Activated CD4-positive, alpha-beta T cell treated with anti-CD3 and anti-CD28 coated beads, Interleukin-2, amount 50 U/mL, for 24 hours (primary cell): ENCODE results near the gene RAB10.
A peak's percentile ranks its signal among the peaks of the same experiment; 100 is the strongest.
"Not testable (repeated sequence)": the region's sequence is repeated elsewhere in the genome, so short reads cannot be mapped to it uniquely, and the experiment has no call there.

ENCODE experiments used
- DNase-seq, 2 donors: peaks; one replicate each; pipeline ENCODE4 v3.0.0-alpha.2; 2020; ENCODE audit warnings: low read depth in 1 of 2, low spot score in 1 of 2

Gene RAB10

DNA sequence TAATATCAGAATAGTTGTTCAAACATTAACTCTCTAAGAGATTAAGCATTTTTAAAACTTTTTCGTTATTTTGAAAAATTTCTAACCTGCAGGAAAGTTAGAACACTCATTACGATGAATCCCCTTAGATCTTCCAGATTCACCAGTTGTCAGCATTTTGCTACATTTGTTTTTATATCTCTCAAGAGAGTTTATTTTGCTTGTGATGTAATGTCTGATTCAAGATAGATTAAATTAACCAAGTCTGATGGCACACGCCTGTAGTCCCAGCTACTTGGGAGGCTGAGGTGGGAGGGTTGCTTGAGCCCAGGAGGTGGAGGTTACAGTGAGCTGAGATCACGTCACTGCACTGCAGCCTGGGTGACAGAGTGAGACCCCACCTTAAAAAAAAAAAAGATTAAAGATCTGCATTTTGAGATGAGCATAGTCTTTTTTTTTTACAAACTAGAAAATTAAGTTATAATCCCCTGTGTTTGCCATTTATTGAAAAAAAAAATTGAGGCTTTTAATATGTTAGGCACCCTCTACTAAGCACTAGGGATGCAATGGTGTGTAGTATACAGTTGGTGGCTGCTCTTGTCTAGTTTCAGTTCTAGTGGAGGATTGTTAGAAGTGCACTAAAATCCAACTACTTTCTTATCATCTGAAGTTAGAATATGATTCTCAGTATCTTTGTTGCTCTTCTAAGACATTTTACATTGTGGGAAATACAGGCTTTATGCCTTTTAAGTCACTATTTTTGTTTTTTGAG is 20.9 kb downstream of the RAB10 start:
- no peak for DNase-seq

DNA sequence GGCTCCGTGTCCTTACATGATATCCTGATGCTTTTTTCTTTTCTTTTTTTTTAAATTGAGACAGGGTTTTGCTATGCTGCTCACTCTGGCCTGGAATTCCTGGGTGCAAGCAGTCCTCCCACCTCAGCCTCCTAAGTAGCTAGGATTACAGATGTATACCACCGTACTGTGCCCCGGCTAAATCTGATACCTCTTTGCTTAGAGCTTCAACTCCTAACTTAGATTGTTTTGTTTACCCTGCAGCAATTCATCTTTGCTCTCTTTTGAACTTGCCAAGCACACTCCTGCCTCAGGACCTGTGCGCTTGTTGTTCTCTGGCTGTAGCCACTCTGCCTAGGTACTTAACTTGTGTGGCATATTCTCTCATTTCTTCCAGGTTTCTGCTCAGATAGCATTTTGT is 24.5 kb downstream of the RAB10 start:
- DNase-seq = no peak

DNA sequence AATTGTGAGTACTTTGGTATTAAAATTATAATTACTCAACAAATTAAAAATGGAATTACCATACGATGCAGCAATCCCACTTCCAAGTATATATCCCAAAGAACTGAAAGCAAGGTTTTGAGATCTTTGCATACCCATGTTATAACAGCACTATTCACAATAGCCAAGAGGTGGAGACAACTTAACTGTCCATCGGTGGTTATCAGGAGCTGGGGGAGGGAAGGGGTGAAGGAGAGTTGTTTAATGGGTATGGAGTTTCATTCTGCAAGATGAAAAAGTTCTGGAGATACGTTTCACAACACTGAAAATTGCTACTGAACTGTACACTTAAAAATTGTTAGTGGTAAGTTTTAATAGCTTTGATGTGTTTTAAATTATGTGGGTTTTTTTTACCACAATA is 25.7 kb downstream of the RAB10 start:
- DNase-seq = no peak

DNA sequence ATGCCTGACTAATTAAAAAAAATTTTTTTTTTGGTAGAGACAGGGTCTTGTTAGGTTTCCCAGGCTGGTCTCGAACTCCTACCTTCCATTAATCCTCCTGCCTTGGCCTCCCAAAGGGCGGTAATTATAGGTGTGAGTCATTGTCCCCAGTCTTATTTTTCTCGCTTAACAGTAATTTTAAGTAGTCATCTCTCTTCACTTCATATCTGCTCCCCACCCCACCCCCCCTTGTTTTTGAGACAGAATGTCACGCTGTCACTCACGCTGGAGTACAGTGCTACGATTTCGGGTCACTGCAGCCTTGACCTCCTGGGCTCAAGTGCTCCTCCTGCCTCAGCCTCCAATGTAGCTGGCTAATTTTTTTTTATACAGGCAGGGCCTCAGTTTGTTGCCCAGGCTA is 27.7 kb downstream of the RAB10 start:
- DNase-seq = no peak

DNA sequence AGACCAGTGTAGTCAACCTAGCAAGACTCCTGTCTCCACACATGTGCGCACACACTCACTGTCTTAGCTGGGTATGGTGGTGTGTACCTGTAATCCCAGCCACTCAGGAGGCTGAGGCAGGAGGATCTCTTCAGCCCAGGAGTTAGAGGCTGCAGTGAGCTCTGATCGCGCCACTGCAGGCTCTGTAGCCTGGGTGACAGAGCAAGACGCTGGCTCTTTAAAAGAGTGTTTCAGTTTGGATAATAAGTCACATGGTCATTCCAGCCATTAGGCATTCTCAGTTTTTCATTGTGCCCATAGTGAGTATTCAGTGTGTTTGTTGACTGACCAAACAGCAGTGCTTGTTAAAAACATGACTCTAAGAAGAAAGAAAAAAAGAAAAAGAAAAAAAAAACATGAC is 31.0 kb downstream of the RAB10 start:
- no peak for DNase-seq

DNA sequence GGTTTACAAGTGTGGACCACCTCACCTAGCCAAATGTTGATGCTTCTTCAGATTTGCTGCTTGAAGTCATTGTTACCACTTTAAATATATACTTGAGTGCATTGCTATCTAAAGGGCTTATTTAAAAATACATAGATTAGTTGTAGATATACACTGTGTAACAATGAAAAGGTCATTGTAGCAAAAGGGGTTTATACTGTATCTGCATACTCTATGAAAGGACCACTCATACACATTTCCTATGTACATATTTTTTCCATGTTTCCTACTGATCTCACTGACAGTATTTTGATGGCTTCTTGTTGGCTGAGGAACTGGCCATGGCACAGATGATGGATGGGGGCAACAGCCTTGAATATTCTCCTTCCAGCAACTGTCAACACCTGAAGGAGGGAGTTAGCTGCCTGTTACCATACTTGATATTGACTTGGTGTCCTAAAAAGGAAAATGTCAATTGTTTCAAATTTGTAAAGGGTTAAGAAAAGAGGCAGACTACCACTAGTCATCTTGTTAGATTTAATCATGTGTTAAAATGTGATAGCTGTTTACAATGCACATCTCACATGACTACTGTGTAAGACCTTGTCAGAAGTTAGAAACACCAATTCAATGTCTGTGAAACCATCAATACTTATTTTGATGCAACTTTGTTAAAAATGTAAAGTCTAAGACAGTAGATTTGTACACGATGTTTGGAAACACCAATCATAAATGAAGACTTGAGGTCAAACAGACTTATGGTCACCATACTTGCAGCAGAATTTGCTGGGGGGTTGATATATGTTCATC is 33.5 kb downstream of the RAB10 start:
- DNase-seq = no peak

DNA sequence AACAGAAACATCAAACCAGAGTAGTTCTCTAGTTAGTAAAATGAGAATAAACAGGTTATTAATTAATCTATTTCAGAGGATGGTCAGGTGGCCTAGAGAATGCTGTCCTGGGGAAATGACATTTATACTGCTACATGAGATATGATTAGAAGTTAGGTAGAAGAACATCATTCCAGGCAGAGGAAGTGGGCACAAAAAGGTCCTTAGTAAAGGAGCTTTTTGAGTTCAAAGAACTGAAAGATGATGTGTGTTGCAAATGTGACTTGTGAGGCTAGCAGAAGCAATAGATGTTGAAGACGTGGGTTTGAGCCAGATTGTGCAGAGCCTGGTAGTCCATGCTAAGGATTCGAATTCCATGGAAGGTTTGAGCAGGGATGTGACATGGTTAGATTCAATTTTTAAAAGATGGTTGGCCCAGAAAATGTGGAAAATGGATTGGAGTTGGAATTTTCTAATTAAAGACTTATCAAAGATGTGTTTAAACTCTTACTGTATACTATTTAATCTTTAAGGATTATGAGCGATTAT is 34.2 kb downstream of the RAB10 start:
- DNase-seq = no peak

DNA sequence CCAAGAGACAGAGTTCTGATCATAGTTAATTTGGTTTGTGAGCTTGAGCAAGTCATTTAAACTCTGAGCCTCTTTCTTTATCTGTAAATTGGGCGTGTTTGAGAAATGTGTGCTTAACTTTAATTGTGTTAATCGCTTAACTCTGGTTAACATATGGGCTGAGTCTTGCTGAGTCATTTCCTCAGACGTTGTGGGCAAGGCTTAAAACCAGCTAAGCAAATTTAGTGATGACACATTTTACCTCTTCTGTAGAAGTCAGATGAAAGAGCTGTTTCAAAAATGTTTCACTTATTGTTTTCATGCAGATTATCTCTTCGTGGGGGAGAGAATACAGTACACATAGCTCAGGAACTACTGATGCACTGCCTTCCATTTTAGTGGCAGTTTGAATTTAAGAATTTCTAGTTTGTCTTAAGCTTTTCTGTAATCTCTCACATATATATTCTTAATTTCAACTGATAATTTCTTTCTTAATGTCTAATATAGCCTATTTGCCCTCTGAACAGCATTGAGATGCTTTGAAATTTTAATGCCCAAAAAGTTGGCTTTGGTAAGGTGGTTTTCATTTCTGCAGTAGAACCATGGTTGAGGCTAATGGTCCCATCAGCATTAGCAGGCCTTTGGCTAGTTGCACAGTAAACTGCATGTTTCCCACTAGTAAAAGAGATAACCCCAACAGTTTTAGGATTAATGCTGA is 34.9 kb downstream of the RAB10 start:
- DNase-seq = peak in 1 of 2 donors; percentile 55

DNA sequence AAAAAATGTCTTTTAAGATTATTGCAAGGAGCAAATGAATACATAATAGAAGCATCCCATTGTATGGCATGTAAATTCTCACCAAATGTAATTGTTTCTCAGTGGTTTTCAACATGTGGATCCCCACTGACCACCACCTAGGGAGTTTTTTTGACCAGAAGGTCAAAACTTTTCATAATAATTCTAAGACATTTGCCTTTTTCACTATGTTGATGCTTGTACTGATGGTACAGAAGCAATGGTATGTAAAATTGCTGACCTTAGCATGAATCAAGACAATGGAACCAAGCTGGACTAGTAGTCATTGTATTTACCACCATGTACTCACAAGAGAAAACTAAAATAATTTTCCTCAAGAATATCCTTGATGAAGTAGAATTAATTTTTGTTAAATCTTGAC is 36.8 kb downstream of the RAB10 start:
- no peak for DNase-seq

DNA sequence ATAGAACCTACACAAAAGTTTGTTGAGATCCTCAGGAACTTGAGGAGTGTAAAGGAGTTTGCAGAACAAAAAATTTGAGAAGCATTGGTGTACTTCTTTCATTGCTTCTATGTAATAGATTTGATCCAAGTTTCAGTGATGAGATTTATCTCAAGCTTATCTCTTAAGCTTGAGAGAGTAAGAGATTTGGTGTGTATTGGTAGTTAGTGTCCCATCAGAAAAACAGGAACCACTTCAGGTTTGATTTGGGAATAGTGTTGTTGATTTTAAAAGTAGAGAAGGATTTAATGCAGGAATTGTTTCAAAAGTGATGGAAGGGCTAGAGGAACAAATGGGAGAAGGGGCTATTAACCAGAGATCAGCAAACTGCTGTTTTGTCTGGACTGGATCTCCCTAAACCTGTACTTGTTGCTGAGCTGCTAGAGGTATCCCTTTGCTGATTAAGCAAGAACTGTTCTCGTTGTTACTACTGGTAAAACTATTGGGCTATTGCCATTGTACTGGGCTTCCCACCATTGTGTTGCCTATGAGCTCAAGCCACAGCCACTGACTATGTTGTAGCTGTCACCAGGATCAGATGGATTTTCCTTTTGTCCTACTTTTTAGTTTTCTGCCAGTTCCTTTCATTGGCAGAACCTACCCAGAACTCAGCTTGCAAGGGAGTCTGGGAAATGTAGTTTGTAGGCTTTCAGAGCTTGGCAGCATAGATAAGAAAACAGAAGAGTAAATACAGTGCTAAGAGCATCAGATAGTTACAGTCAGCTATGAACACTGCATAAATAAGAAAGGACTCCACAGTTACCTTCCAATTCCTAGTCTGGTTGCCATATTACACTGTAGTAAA is 39.3 kb downstream of the RAB10 start:
- DNase-seq = no peak

DNA sequence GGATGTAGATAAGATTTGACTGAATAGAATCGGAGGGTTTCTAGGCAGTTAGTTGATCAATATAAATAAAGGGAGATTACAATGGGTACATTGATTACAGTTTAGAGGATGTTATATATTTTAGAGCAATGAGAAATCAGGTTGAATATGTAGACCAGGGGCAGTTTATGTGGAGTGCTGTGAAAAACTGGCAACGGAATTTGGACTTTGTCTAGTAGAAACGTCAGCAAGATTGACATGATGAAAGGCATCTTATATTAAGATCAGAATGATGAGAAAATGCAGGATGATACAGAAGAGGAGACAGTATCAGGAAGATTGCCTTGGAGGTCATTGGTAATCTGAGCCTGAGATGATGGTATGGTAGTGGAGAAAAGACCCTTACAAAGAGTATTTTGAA is 39.9 kb downstream of the RAB10 start:
- DNase-seq = no peak

DNA sequence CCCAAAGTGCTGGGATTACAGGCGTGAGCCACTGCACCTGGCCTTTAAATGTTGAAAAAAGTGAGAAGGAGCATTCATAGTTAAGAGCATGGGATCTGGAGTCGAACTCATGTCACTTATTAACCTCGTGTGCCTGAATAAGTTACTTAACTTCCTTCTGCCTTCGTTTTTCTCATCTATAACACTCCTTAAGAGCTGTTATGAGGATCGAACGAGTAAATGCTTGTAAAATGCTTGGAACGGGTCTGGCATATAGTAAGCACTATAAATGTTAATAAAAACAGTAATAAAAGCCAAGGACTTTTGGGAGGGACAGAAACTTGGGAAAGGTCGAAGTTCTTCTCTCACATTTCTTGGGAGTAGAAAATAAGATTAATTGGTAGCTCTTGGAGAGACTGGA is 40.8 kb downstream of the RAB10 start:
- DNase-seq = no peak

DNA sequence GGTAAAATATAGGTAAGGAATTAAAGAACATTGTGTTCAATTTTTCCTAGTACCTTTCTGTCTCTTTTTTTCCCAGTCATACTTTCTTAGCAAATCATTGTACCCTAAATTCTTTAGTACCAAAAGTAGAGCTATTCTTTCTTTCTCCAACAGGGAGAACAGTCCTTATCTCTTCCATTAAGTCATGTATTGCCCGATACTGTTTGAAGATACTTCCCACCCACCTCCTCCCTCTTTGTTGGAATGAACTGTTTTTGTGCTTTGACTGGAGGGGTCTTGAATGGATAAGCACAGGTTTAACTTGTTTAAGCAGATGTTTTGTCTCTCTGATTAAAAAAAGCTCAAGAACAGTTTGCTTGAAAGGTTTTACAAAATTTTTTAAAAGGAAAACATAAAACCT is 41.3 kb downstream of the RAB10 start:
- no peak for DNase-seq

DNA sequence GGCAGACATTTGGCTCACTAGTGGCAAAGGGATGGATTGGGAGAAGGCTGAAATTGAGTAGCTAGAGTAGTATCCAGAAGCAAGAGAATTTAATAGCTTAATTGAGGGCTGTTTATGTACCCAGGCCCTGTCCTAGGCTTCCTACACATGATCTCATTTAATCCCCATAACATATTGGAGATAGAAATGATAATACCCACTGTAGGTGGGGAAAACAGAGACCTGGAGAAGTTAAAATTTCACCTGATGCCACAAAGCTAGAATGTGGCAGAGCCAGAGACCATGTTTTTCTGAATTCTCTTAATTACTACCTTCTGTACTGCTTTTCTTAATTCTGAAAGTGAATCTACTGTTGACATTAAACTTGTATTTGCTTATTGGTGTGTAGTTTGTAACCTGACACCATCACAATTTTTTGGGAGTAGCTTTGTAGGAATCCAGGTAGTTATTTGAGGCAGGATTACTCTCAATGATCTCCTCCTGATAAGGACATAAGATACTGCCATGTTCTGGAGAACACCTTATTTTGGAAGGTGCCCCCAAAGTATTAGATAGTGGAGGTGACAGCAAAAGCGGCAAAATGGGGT is 42.2 kb downstream of the RAB10 start:
- no peak for DNase-seq

DNA sequence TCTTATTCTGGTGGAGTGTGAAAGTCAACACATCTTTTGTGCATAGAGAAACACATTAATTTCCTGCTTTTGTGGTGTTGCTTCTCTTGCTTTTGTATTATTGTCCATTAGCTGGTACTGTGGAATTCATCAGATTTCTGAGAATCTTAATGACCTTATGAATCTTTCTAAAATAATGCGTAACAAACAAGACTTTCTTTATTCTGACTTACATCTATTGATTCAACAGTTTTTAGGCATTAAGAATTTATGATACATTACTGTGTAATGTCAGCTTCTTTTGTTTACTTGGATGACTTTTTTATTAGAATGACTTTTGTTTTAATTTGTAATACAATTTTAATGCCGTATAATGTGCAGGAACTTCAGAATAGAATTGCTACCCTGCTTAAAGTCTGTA is 43.4 kb downstream of the RAB10 start:
- no peak for DNase-seq

DNA sequence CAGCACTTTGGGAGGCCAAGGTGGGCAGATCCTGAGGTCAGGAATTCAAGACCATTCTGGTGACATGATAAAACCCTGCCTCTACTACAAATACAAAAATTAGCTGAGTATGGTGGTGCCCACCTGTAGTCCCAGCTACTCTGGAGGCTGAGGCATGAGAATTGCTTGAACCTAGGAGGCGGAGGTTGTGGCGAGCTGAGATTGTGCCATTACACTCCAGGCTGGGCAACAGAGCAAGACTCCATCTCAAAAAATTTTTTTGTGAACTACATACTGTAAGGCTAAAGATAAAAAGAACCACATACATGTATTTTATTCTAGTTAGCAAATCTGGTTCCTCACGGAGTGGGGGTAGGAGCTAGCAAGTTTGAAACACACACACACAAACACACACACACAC is 45.1 kb downstream of the RAB10 start:
- no peak for DNase-seq

DNA sequence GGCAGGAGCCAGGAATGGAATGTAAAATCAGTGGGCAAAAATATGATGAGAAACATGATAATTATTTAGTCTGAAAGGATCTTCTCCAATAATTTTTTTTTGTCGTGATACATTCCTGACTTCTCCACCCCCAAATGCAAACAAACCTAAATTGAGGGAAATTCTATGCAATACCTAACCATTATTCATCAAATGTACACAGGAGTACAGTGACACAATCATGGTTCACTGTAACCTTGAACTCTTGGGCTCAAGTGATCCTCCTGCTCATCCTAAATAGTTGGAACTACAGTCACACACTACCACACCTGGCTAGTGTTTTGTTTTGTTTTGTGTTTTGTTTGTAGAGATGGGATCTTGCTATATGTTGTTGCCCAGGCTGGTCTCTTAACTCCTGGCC is 46.5 kb downstream of the RAB10 start:
- DNase-seq = no peak

DNA sequence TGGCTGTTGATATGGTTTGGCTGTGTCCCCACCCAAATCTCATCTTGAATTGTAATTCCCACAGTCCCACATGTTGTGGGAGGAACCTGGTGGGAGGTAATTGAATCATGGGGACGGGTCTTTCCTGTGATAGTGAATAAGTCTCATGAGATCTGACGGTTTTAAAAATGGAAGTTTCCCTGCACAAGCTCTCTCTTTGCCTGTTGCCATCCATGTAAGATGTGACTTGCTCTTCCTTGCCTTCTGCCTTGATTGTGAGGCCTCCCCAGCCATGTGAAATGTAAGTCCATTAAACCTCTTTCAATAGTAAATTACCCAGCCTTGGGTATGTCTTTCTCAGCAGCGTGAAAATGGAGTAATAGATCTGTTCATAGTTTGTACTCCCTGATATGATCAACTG is 47.0 kb downstream of the RAB10 start:
- DNase-seq = not testable (repeated sequence)

DNA sequence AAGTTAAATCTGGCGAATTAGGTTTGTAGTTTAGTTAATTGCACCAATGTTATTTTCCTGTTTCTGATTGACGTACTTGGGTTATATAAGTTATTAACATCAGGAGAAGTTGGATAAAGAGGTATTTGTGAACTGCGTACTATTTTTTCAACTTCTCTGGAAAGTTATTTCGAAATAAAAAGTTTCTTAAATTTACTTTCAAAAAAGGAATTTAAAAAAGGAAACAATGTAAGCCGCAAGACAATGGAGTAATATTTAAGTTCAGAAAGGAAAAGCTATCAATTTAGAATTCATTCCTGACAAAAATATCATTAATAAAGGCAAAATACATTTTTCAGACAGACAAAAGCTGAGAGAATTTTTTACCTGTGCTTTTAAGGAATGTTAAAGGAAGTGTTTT is 47.7 kb downstream of the RAB10 start:
- no peak for DNase-seq

DNA sequence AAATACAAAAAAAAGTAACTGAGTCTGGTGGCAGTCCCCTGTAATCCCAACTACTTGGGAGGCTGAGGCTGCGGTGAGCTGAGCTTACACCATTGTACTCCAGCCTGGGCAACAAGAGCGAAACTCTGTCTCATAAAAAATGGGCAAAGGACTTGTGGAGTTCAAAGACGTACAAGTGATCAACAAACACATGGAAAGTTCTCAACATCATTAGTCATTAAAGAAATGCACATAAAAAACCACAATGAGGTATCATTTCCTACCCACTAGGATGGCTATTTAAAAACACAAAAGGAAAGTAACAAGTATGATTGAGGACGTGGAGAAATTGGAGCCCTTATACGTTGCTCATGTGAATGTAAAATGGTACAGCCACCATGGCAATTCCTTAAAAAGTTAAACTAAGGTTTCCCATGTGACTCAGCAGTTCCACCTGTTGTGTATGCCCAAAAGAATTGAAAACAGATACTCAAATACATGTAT is 52.3 kb downstream of the RAB10 start:
- DNase-seq = peak in 1 of 2 donors; percentile 19
